ENCODE data around the gene IGFL1.

GRCh38 chr19:46232468-46232867, 2.9 kb downstream of the IGFL1 start:
- TF ChIP-seq POLR2A (IDR thresholded peaks at IDR 0.05; ENCODE audit: low read length), result no peak
- no peak for TF ChIP-seq GATA1 (IDR thresholded peaks at IDR 0.05; ENCODE audit: low read depth, low read length)

Measured in erythroblast (primary cell).